AG09309 (cell line): Measurements from ENCODE around the gene DCLRE1C.
"Not testable (repeated sequence)": the region's sequence is repeated elsewhere in the genome, so short reads cannot be mapped to it uniquely, and the experiment has no call there.

Experiments used
- DNase-seq: peaks from one replicate; pipeline ENCODE4 v3.0.0-alpha.2; 2010; ENCODE audit warnings: low read depth
- H3K4me3 ChIP-seq: 2 replicates; pipeline ENCODE4 v1.5.1; 2011; ENCODE audit warnings: mild to moderate bottlenecking, low read depth, low read length, moderate library complexity; ENCODE audit not compliant: control insufficient read depth
- TF ChIP-seq, protein P1 (sequence below): IDR thresholded peaks from 2 replicates; pipeline ENCODE4 v1.5.1; 2011; ENCODE audit warnings: mild to moderate bottlenecking, low read depth, low read length, inconsistent platforms; ENCODE audit not compliant: insufficient read depth, control insufficient read depth; ENCODE audit errors: missing control alignments

The DCLRE1C gene

DNA sequence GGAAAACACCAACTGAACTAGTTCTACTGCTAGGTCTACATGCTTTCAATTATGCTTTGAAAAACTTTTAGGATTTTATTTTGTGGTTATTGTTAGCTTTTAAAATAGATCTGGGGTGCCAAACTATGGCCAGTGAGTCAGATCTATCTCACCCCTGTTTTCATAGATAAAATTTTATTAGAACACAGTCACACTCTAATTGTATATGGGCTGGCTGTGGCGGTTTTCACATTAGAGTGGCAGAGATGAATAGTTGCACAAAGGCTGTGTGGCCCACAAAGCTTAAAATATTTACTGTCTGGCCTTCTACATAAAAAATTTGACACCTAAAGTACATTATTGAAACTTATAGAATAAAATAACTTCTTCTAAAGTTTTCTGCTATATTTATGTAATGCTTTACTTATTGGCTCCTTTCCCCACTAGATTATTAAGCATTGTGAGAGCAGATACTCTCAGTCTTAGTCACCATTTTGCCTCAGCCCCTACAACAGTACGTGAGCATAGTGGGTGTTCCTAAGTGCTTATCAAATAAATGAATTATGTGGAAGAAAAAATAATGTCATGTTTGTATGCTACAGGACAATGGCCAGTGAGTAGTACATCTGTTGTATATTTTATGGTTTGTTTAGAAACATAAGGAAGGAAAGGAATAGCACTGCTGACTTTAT, 80.7 kb downstream of the DCLRE1C start:
- DNase-seq = no peak

DNA sequence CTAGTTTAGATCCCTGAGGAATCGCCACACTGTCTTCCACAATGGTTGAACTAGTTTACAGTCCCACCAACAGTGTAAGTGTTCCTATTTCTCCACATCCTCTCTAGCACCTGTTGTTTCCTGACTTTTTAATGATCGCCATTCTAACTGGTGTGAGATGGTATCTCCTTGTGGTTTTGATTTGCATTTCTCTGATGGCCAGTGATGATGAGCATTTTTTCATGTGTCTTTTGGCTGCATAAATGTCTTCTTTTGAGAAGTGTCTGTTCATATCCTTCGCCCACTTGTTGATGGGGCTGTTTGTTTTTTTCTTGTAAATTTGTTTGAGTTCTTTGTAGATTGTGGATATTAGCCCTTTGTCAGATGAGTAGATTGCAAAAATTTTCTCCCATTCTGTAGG, 89.0 kb downstream of the DCLRE1C start:
- not testable (repeated sequence) for H3K4me3 ChIP-seq, DNase-seq

More for the DNA sequence above, 80.7 kb downstream of the DCLRE1C start:
- TF ChIP-seq, protein P1, sequence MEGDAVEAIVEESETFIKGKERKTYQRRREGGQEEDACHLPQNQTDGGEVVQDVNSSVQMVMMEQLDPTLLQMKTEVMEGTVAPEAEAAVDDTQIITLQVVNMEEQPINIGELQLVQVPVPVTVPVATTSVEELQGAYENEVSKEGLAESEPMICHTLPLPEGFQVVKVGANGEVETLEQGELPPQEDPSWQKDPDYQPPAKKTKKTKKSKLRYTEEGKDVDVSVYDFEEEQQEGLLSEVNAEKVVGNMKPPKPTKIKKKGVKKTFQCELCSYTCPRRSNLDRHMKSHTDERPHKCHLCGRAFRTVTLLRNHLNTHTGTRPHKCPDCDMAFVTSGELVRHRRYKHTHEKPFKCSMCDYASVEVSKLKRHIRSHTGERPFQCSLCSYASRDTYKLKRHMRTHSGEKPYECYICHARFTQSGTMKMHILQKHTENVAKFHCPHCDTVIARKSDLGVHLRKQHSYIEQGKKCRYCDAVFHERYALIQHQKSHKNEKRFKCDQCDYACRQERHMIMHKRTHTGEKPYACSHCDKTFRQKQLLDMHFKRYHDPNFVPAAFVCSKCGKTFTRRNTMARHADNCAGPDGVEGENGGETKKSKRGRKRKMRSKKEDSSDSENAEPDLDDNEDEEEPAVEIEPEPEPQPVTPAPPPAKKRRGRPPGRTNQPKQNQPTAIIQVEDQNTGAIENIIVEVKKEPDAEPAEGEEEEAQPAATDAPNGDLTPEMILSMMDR = no peak
- H3K4me3 ChIP-seq = no peak overlapping the region

DNA sequence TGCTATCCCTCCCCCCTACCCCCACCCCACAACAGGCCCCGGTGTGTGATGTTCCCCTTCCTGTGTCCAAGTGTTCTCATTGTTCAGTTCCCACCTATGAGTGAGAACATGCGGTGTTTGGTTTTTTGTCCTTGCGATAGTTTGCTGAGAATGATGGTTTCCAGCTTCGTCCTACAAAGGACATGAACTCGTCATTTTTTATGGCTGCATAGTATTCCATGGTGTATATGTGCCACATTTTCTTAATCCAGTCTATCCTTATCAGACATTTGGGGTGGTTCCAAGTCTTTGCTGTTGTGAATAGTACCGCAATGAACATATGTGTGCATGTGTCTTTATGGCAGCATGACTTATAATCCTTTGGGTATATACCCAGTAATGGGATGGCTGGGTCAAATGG, 89.4 kb downstream of the DCLRE1C start:
- DNase-seq, H3K4me3 ChIP-seq: not testable (repeated sequence)

DNA sequence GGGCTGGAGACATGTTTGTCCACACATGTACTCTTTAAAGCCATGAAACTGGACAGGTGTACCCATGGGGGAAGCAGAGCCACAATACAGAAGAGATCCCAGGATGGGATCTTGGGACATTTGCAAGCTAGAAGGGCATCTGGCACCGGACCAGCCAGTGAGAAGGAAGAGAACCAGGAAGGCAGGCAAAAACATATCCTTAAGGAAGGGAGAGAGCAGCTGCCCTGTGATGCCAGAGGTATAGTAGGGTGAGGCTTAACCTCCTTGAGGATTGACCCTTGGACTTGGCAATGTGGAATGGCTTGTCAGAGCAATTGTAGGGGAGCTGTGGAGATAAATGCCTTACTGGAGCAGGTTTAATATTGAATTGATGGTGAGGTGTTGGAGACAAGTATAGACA, 93.1 kb downstream of the DCLRE1C start:
- TF ChIP-seq, protein P1 = no peak
- H3K4me3 ChIP-seq = no peak overlapping the region
- DNase-seq = no peak

DNA sequence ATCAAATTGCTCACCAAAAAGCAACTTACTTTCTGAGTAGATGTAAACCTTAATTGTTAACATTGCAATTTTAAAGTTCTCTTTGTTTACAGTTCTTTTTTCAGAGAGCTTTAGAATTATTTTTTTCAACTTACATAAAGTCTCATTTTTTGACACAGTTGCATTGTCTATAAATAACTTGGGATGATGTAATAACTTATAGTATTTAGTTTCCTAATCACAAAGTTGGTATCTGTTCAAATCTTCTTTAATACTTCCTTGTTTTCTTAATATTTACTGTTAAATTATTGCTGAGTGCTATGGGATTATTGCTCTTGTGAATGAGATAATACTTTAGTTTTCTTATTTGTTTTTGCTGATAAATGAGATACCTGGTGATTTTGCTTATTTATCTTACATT, 94.1 kb downstream of the DCLRE1C start:
- TF ChIP-seq, protein P1 = no peak
- no peak overlapping the region for H3K4me3 ChIP-seq
- no peak for DNase-seq

DNA sequence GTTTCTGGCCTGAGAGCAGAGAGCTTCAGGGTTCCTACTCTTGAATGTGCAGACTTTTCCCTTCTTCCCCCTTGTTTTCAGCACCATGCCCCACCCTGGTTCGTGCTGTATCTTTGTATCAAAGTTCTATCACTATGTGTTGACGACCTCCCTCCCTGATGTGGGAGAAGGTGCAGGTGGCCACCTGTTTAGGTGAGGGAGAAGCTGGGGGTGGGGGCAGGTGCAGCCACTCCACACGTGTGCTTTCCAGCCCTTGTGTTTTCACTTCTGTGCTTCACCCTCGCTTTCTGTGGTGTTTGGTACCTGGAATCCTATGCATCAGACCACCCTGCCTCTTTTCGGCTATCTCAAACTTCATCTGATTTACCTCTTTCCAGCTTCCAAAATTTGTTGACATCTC, 94.9 kb downstream of the DCLRE1C start:
- H3K4me3 ChIP-seq = no peak overlapping the region
- no peak for DNase-seq
- TF ChIP-seq, protein P1 = no peak

DNA sequence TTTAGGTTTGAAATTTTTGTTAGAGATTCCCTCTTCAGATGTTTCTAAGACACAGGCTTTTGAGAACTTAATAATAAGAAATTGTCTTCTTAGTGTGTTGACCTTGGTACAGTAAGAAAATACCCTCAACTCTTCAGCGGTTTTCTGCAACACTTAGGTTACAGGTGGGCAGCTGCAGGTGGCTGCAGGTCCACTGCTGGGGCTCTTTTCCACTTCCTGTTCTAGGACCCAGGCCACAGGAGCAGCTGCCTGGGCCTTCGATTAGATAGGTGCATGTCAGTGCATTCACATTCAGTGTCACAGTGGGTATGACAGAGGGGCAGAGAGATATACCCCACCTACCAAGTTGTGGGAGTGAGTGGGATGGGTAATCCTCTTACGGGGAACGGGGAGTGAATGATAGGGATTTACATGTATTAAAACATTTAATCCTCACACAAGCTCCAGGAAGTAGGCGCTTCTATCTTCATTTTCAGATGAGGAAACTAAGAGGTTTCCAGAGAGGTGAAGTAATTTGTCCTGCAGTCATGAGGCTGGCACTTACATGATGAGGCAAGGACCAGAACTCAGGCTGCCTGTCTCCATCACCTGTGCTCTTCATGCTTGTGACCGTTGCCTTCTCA, 95.4 kb downstream of the DCLRE1C start:
- no peak for DNase-seq
- TF ChIP-seq, protein P1 = no peak
- H3K4me3 ChIP-seq = no peak overlapping the region

DNA sequence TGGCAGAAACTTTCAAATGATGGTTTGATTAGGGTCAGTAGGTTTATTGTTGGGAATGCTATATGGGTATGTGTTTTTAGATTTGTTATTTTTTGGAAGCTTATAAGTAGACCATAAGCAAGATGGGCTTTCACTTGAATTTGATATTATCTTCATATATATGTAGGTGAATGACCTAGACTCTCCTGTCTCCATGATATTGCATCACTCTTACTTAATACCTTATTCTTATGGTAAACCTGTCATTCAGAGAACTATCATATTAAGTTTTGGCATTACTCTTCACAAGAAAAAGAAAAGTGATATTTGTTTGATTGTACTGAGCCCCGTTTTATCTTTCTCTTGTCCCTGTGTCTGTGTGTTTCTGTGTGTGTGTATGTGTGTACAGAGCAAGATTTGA, 98.4 kb downstream of the DCLRE1C start:
- TF ChIP-seq, protein P1 = no peak
- no peak for DNase-seq
- H3K4me3 ChIP-seq = no peak overlapping the region
